Calu3 (cell line): ENCODE results near the gene NTNG2. TPM values are rescaled to one million over a fixed set of nuclear protein-coding genes. Genes with fewer than 3 reads are reported as not detected.

Source experiments
- Bru-seq: library from RNA; stranded (reverse); fragments of 400-500 nt; gene quantifications from one replicate; lab custom pipeline; 2021; lab: Mats Ljungman, UMichigan
- BruChase-seq, 2 experiments: library from RNA; stranded (reverse); fragments of 400-500 nt; gene quantifications; one replicate each; lab custom pipeline; 2021; lab: Mats Ljungman, UMichigan
- BruUV-seq: library from RNA; stranded (reverse); fragments of 400-500 nt; replicated peaks from 2 replicates; lab custom pipeline; 2021; lab: Mats Ljungman, UMichigan
- CTCF ChIA-PET: fragments of 300-600 bp; sonication (Branson Sonifier 250); formaldehyde crosslinking; loops from one replicate; lab custom pipeline; 2022; ENCODE audit warnings: antibody characterized with exemption; lab: Charles Lee
- DNase-seq: peaks from one replicate; pipeline ENCODE4 v3.0.0; 2022
- H3K27ac Mint-ChIP-seq: one replicate; pipeline ENCODE4 v1.8.0; 2022; ENCODE audit warnings: mixed read lengths; ENCODE audit not compliant: unreplicated experiment
- H3K27me3 Mint-ChIP-seq: one replicate; pipeline ENCODE4 v1.8.0; 2022; ENCODE audit warnings: mixed read lengths; ENCODE audit not compliant: unreplicated experiment
- H3K36me3 Mint-ChIP-seq: one replicate; pipeline ENCODE4 v1.8.0; 2022; ENCODE audit warnings: mild to moderate bottlenecking, moderate library complexity, mixed read lengths; ENCODE audit not compliant: insufficient read depth, unreplicated experiment
- H3K4me1 Mint-ChIP-seq: one replicate; pipeline ENCODE4 v1.8.0; 2022; ENCODE audit warnings: mild to moderate bottlenecking, low read depth, mixed read lengths; ENCODE audit not compliant: unreplicated experiment
- H3K4me3 Mint-ChIP-seq: one replicate; pipeline ENCODE4 v1.8.0; 2022; ENCODE audit warnings: mild to moderate bottlenecking, low read depth, moderate library complexity, mixed read lengths; ENCODE audit not compliant: unreplicated experiment
- H3K9me3 Mint-ChIP-seq: one replicate; pipeline ENCODE4 v1.8.0; 2022; ENCODE audit warnings: low read depth, mixed read lengths; ENCODE audit not compliant: unreplicated experiment
- CTCF ChIP-seq: fragments of 200-600 bp; IDR thresholded peaks from one replicate; pipeline ENCODE4 v1.8.0; 2022; ENCODE audit warnings: antibody characterized with exemption; ENCODE audit not compliant: unreplicated experiment
- intact Hi-C: fragments of 100-400 bp; cut with micrococcal nuclease; formaldehyde crosslinking; loops from one replicate; pipeline ENCODE4 v1.10.0; 2022; ENCODE audit not compliant: unreplicated experiment
- long read RNA-seq: library from polyadenylated mRNA; stranded (forward); transcript quantifications from one replicate; pipeline ENCODE4 v2.0.0, GENCODE V29; 2022
- total RNA-seq: library from RNA; stranded (reverse); gene quantifications from 2 replicates; pipeline ENCODE4 v1.2.3, GENCODE V29; 2022

NTNG2 gene, protein sequence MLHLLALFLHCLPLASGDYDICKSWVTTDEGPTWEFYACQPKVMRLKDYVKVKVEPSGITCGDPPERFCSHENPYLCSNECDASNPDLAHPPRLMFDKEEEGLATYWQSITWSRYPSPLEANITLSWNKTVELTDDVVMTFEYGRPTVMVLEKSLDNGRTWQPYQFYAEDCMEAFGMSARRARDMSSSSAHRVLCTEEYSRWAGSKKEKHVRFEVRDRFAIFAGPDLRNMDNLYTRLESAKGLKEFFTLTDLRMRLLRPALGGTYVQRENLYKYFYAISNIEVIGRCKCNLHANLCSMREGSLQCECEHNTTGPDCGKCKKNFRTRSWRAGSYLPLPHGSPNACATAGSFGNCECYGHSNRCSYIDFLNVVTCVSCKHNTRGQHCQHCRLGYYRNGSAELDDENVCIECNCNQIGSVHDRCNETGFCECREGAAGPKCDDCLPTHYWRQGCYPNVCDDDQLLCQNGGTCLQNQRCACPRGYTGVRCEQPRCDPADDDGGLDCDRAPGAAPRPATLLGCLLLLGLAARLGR
- total RNA-seq (not detected in 2 replicates), Bru-seq, nascent RNA (not detected), BruChase-seq, experiment 1, labeled RNA remaining after a 6-hour chase (not detected), BruChase-seq, experiment 2, labeled RNA remaining after a 2-hour chase (percentile 1 among the genes with signal in this experiment)
- long read RNA-seq, result 0 reads

- no peak within 1 kb of the TSS for H3K27ac Mint-ChIP-seq
Observed at GRCh38 chr9:132161743-132162184, at the start of gene NTNG2. NTNG2 (plus strand) TSS chr9:132162058; CDS start chr9:132166832, 4,774 bp downstream.

DNA sequence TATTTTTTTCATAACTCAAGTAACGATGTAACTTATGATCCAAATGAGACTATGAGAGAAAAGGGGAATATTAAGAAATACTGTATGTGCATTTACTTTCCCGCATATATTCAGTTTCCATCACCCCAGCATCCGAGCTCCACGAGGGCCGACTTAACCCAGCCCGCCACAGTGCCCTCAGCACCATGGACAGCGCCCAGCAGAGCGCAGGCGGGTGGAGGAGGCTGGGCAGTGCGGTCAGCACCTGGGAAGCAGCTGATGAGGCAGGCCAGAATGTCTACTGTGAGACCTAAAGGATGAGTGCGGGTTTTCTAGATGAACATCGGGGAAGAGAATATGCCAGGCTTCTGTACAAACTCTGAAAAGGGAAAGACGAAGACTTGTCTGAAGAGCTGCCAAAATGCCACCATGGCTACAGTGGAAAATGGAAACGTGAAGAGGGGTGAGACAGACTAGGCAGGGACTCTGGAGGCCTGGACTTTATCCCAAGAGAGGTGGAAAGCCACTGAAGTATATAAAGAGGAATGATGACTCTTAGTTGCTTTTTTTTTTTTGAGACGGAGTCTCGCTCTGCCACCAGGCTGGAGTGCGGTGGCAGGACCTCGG is 47.7 kb upstream of the NTNG2 start:
- no TSS peak for BruUV-seq
- Mint-ChIP-seq H3K4me1 (no peaks in the 10 kb centered on the region), H3K9me3 (no peaks in the 10 kb centered on the region), H3K27me3 (peaks cover 91% of the 10 kb centered on the region), H3K27ac (no peak overlapping the region), H3K36me3 (no peaks in the 10 kb centered on the region), H3K4me3 (no peak overlapping the region)
- CTCF ChIA-PET, result no interaction called here
- intact Hi-C loops, result no loop called here
- no peak for TF ChIP-seq CTCF
- DNase-seq, result peak; percentile 67

More at GRCh38 chr9:132161743-132162184, at the start of gene NTNG2:
- BruUV-seq, result no TSS peak
- TF ChIP-seq CTCF, result no peak
- Mint-ChIP-seq H3K9me3 (no peaks in the 10 kb centered on the region), H3K27me3 (peaks cover 97% of the 10 kb centered on the region), H3K36me3 (no peaks in the 10 kb centered on the region), H3K4me3 (peak within 1 kb of the TSS; percentile 60), H3K4me1 (peaks cover 14% of the 10 kb centered on the region)
- CTCF ChIA-PET, result no interaction called here
- DNase-seq, result no peak
- intact Hi-C loops, result no loop called here

DNA sequence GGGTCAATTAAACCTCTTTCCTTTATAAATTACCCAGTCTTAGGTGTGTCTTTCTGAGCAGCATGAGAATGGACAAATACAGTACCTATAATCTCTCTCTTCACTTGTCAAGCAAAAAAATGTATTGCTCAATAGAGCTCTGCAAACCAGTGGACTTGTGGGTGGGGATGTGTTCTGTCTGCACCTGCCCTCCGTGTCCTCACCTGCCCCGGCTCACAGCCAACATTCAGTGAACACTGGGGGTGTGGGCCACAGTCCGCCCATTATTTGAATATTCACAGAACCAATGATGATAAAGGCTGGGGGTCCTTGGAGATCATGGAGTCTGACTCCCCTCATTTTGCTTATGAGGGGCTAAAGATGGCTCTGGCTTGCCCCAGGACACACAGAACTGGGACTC is 45.3 kb upstream of the NTNG2 start:
- Mint-ChIP-seq H3K27ac (no peak overlapping the region), H3K36me3 (no peaks in the 10 kb centered on the region), H3K4me1 (no peaks in the 10 kb centered on the region), H3K4me3 (no peak overlapping the region), H3K27me3 (peaks cover 91% of the 10 kb centered on the region), H3K9me3 (no peaks in the 10 kb centered on the region)
- intact Hi-C loops, result no loop called here
- CTCF ChIA-PET, result no interaction called here
- DNase-seq, result no peak
- no peak for TF ChIP-seq CTCF
- BruUV-seq, result no TSS peak

DNA sequence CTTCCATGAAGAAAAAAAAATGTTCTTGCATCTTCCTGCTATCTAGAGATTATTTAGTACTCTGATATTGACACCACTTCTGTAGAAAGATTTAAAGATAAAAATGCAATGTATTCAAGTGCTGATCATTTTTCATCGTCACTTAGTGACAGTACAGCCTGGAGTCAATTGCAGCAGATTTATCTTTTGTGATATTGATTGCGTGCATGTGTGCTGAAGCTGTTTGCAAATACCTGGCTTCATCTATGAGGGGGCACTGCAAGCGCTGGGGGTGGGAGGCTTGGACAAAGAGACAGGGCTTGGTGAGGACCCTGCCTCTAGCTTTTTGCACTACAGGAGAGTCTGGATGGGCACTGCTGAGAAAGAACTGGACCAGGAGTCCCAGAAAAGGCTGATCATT is 44.2 kb upstream of the NTNG2 start:
- no peak for TF ChIP-seq CTCF
- no peaks in the 10 kb centered on the region for H3K4me1 Mint-ChIP-seq
- CTCF ChIA-PET, result no interaction called here
- H3K27me3 Mint-ChIP-seq, result peaks cover 92% of the 10 kb centered on the region
- no peak for DNase-seq
- H3K9me3 Mint-ChIP-seq, result no peaks in the 10 kb centered on the region
- intact Hi-C loops, result no loop called here
- no peak overlapping the region for H3K27ac Mint-ChIP-seq
- no peak overlapping the region for H3K4me3 Mint-ChIP-seq
- H3K36me3 Mint-ChIP-seq, result no peaks in the 10 kb centered on the region
- BruUV-seq, result no TSS peak
